HG03139 (cell line): ENCODE measurements around the gene ZNF444.
A peak's percentile ranks its signal among the peaks of the same experiment; 100 is the strongest.

Source experiments
- ATAC-seq: cut with Tn5 transposase; IDR thresholded peaks from one replicate; pipeline ENCODE4 v1.9.1; 2021; ENCODE audit not compliant: unreplicated experiment

The ZNF444 gene

DNA sequence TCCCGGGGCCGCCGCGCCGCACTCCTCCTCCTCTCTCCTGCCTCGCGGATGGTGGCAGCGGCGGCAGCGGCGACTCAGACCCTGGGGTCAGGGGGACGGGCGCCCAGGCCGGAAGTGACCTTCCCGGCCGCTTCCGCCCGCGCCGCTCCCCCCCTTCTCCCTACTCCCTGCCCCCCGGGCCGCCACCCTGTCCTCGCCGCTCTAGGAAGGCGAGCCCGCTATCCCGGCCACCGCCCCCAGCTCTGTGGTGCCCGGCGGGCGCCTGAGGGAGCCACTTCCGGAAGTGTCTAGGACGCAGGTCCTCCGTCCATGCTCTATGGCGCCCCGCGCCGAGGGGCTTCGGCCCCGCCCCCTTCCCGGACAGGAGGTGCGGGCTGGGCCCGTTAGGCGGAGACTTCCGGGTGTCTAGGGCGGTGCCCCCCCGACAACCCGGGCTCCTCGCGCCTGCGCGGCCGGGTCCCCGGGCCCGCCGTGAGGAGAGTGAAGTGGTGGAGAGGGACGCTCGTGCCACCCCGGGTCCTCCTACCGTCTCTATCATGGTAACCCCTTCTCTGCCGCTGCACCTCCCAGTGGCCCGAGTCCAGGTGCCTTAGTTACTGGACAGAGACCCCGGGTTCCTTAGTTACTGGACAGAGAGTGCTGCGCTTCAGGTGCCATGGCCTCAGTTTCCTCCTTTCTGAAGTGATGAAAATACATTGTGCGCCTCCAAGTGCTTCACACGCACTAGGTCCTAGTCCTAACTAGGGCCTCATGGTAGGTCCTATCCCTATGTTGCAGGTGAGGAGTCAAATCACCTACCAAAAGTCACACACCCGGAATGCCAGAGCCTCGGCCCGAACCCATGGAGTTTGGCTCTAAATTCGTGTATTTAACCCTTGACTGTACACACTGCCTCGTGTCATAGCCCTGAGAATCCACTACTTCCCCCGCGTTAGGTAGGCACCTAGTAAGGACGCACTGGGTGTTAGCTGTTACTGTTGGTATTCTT lies 19.6 kb upstream of the ZNF444 start, which contains the start of gene ZNF787:
ZNF787 (minus strand) TSS at position 116 of the 988 bp plus-strand sequence. CDS start 18,078 bp downstream, outside the sequence.
- peak; percentile 81 for ATAC-seq

GRCh38 chr19:56123266-56123891 lies 17.7 kb upstream of the ZNF444 start:
- no peak for ATAC-seq

- ATAC-seq: no peak
Measured at GRCh38 chr19:56124578-56124977, 16.5 kb upstream of the ZNF444 start.

DNA sequence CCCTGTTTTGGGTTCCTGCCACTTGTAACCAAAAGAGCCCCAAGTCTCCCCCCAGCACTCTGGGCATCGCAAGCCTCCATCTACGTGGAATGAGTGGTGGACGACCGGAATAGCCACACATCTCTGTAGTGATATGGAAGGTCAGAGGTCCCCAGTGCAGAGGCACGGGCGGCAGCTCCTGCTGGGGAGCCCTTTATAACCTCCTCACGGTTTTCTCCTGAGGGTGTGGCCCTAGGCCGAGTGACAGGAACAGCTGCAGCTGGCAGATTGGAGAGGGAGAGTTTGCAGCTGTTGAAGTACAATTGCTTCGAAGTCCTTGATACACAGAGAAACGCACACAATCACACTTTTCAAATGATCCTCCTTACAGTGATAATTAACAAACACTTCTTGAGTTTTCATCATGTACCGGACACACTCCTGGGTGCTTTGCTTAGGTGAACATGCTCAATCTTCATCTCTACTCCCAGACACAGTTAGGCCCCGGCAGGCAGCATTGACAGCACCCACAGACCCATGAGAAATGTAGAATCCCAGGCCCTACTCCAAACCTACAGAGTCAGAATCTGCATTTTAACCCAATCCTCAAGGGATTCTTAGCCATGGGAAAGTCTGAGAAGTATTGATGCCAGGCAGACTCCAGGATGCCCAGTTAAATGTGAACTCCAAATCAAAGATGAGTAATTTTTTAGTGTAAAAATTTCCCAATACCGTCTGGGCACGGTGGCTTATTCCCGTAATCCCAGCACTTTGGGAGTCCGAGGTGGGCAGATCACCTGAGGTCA lies 15.1 kb upstream of the ZNF444 start:
- no peak for ATAC-seq

GRCh38 chr19:56126983-56127780 lies 13.9 kb upstream of the ZNF444 start:
- ATAC-seq: no peak

DNA sequence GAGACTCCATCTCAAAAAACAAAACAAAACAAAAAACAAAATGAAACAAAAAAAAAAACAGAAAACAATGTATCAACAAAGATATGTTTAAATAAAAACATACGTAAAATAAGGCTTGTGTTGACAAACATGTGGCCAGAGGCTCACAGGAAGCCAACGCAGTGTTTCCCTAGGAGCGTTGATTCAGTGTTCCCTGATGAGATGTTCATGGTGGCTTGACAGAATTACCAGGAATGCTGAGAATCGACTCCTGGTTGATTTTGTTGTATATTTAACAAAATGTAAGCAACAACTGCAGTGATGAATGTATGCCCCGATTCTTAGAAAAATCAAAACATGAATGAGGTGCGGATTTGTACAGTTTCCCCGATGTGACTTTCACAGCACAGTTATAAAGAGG lies 11.1 kb upstream of the ZNF444 start:
- no peak for ATAC-seq

- ATAC-seq: no peak
Measured at GRCh38 chr19:56131651-56132050, 9.4 kb upstream of the ZNF444 start.

GRCh38 chr19:56132316-56132822 lies 8.7 kb upstream of the ZNF444 start:
- no peak for ATAC-seq

DNA sequence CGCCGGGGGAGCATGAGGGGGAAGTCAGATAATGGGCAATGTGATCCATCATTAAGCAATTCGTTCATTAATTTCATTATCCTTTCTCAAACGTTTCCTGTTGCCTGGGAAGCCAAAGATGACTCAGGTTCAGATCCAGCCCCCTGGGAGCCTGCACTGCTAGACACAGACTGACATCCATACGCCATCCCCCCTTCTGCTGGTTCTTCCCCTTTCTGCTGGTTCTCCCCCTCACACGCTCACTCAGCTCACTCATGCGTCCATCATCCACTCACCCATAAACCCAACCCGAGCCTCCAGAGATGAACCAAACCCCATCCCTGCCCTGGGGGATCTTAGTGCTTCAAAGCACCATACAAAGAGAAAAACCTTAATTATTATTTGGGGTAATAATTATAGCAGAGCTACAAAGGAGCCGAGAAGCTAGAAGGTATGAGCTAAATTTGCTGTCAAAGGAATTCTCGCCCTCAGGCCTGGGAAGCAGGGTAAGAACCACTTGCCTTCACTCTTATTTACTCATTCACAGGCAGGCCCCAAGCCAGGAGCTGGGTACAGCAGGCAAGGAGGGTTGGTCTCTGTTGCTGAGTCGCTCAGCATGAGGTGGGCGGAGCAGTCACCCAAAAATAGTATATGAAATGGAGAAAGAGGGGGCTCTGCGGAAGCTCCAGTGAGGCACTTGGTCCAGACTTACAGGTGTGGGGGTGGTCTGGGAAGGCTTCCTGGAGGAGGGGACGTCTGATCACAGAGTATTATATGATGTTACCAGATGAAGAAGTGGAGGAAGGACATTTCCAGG lies 7.0 kb upstream of the ZNF444 start:
- ATAC-seq: no peak

DNA sequence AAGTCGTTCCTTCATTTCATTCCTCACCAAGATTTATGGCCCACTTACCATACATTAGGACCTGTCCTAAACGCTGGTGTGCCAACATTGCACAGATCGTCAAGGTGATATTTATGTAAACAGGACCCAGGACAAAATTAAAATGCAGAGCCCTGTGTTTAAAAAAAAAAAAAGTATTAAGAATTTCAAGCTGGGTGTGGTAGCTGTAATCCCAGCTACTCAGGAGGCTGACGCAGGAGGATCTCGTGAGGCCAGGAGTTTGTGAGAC lies 6.5 kb upstream of the ZNF444 start:
- ATAC-seq: no peak

DNA sequence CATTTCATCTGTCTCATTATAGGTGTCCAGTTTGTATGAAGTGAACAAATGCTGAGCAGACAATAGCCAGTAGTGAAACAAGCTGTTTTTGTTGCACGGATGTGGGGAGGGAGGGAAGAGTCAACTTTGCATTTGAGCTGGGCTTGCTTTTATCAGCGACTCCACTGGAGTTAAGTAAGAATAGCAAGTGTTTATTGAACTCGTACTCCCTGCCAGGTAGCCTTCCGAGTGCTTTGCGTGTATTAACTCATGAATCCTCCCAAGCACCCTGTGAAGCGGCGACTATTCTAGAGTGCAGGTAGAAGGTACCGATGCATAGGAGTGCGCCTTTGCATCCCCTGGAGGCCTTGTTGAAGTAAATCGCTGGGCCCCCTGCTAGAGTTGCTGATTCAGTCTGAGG lies 4.7 kb upstream of the ZNF444 start:
- ATAC-seq: no peak

DNA sequence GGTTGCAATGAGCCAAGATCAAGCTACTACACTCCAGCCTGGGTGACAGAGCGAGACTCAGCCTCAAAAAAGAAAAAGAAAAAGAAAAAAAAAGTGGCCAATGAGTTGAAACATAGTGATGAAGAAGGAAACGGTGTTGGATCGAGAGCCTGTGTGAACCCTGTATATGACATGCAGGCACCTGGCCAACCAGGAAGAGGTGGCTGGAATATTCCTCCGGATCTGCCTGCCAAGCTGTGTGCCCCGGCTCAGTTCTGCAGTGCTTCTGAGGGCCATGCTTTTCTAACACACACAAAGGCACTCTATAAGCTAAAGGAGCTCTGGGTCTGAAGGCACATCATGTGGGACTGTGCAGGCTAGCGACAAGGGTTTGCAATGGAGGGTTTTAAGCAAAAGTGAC lies 3.7 kb upstream of the ZNF444 start:
- ATAC-seq: no peak

DNA sequence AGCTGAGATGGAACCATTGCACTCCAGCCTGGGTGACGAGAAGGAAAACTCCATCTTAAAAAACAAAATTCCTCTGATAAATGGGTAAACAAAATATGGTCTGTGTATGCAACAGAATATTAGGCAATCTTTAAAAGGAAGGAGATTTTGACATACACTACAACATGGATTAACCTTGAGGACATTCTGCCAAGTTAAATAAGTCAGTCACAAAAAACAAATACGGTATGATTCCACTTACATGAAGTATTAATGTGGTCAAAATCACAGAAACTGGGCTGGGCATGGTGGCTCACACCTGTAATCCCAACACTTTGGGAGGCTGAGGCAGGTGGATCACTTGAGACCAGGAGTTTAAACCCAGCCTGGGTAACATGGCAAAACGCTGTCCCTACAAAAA lies 3.0 kb upstream of the ZNF444 start:
- no peak for ATAC-seq

GRCh38 chr19:56139847-56140582 lies 1.1 kb upstream of the ZNF444 start:
- ATAC-seq: no peak

DNA sequence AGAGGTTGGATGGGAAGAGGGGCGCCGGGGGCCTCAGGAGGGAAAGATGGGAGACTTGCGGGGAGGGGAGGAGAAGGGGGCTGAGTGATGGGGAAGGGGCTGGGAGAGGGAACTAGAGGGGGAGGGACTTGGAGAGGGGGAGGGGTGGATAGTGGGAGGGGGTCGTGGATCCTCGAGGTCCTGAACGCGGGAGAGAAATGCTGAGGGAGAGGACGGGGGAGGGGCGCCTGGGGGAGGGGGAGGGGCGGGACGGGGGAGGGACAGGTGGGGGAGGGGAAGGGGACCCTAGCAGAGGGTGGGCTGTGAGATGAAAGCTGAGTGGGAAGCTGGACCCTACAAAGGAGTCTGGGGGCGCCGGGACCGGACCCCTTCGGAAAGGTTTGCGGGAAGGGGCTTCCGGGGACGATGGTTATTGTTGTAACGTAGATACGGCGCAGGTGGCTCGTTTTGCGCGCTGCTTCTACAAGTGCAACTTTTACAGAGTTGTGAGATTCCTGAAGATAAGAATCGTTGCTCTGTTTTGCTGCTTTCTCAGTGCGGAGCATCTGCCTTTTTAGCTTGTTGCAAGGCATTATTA lies 418 bp downstream of the ZNF444 start:
- ATAC-seq: no peak

DNA sequence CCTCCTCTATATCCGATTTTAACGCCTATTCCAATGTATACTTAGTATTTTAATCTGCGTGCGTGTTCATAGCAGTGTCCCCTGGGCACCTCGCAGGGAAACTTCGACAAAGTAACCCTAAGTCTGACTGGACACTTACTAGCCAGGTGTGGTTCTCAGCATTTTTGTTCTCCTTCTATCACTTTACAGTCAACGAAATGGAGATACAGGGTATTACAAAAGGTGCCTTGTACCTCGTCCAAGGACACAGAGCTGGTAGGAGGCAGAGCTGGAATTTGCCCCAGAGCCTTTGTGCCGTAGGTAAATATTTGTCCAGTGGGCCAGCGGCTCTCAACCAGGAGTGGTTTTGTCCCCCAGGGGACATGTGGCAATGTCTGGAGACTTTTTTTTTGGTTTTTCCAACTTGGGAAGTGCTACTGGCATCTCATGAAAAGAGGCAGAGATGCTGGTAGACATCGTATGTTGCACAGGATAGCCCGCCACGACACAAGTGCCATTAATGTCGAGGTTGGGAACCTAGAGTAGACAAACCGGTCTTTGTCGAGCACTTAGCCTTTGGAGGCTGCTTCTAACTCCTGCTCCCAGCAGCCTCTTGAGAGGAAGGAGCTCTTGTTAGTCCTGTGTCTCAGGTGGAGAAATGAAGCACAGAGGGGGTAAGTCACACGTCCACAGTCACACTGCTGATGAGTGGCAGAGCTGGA lies 1.1 kb downstream of the ZNF444 start:
- no peak for ATAC-seq

DNA sequence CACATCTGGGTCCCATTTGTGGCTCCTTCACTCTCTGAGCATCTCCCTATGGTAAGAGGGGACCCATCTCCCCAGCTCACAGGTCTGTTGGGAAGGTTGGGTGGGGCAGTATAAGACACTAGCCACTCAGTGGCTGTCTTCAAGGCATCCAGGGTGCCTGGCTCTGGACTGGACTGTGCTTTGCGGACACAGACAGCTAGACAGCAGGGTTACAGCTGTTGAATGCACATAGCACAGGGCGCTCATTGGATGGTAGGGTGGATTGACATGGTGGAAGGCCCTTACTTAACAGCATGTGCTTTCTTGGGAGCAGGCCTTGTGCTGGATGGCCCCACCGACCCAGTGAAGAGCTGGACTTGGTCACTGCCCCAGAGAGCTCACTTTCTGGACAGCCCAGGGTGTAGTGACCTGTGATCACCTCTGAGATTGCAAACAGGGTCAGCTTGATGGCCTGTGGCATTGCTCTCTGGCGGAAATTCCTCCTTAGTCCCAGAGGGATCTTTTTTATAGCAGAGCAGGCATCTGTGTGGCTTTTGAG lies 1.9 kb downstream of the ZNF444 start:
- no peak for ATAC-seq

DNA sequence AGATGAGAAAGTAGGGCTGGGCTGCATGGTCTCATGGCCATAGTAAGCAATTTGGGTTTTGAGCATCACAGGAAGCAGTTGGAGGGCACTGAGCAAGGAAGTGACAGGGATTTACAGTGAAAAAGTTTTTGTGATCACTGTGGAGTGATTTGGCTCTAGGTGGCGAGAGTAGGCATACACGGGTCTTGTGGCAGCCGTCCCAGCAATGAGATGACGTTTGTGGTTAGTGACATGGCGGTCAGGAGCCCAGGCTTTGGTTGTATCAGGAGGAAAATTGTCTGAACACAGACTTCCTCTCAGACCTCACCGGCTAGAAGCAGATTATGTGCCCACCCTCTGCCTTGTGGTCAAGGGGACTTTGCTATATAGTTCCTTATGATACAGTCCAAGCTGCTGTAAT lies 3.3 kb downstream of the ZNF444 start:
- ATAC-seq: no peak
